ENCODE data around the gene LAD1. TPM values are rescaled to one million over a fixed set of nuclear protein-coding genes. Genes with fewer than 3 reads are reported as not detected.

Gene LAD1
- total RNA-seq, 2 donors from 2014 or later: 13.5 to 13.6 TPM

DNA sequence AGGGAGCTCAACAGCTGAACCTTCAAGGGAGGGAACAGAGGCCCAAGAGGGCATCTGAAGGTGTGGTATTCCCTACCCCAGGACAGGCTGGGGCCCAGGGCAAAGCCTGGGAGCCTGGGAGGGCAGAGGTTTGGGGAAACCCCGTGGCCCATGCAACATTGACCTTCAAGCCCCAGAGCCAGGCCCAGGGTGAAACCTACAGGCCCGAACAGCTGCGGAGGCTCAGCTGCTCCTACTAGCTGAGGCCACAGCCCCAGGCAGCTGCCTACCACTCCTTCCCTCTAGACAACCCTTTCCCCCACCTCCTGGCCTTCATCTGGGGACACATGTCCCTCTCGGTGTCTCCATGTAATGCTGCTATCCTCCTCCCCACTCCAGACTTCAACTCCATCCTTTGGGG lies 3.2 kb downstream of the LAD1 start:
- Histone ChIP-seq H3K4me1 (ENCODE audit: control insufficient read depth, insufficient read depth, low read length) (no peaks in the 10 kb centered on the region), H3K9ac (ENCODE audit: extremely low read depth, low read length, poor library complexity, severe bottlenecking) (no peak overlapping the region), H3K4me3 (ENCODE audit: low read length) (no peak overlapping the region), H3K27me3 (ENCODE audit: control insufficient read depth, insufficient read depth, low read length, poor library complexity, severe bottlenecking) (peaks cover 30% of the 10 kb centered on the region), H3K9me3 (ENCODE audit: control insufficient read depth, low read length) (no peaks in the 10 kb centered on the region), H3K27ac (ENCODE audit: low read depth, low read length) (no peak overlapping the region), H3K36me3 (ENCODE audit: control insufficient read depth, insufficient read depth, low read length) (no peaks in the 10 kb centered on the region)
- H3K9me3 Mint-ChIP-seq: no peaks in the 10 kb centered on the region
- peaks cover 41% of the 10 kb centered on the region for H3K4me1 Mint-ChIP-seq
- 88% methylated on average over 4 of the region's 4 CpGs; no CpG with 5 or more reads in 1 of the 2 experiments for WGBS, 2 experiments (ENCODE audit: insufficient coverage in 1 of 2, insufficient read length in 1 of 2)
- H3K4me3 Mint-ChIP-seq: no peak overlapping the region
- no peak overlapping the region for H3K27ac Mint-ChIP-seq
- TF ChIP-seq, protein P1, sequence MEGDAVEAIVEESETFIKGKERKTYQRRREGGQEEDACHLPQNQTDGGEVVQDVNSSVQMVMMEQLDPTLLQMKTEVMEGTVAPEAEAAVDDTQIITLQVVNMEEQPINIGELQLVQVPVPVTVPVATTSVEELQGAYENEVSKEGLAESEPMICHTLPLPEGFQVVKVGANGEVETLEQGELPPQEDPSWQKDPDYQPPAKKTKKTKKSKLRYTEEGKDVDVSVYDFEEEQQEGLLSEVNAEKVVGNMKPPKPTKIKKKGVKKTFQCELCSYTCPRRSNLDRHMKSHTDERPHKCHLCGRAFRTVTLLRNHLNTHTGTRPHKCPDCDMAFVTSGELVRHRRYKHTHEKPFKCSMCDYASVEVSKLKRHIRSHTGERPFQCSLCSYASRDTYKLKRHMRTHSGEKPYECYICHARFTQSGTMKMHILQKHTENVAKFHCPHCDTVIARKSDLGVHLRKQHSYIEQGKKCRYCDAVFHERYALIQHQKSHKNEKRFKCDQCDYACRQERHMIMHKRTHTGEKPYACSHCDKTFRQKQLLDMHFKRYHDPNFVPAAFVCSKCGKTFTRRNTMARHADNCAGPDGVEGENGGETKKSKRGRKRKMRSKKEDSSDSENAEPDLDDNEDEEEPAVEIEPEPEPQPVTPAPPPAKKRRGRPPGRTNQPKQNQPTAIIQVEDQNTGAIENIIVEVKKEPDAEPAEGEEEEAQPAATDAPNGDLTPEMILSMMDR (conservative IDR thresholded peaks at IDR 0.05): no peak
- no peaks in the 10 kb centered on the region for H3K36me3 Mint-ChIP-seq (ENCODE audit: low read depth)
- H3K27me3 Mint-ChIP-seq (ENCODE audit: insufficient read depth): peaks cover 15% of the 10 kb centered on the region
- no peak for DNase-seq

DNA sequence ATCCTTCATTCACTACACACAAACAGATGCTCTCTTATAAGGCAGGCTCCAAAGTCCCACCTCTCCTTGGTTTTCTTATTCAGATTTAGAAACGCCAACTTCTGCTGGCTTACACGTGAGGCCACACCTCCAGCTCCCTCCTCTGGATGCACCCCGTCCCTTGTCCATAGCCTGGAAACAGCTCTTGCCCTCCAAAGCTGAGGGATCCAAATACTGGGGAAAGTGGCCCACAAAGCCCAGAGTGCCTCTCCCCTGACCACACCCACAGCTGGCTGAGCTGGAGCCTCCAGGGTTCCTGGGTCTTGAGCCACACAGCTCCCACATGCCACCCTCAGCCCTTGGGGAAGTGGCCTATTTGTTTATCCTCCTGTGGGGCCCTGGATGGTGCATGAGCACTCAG lies 4.5 kb downstream of the LAD1 start:
- TF ChIP-seq, protein P1 (conservative IDR thresholded peaks at IDR 0.05): no peak
- H3K27ac Mint-ChIP-seq: no peak overlapping the region
- Histone ChIP-seq H3K9ac (ENCODE audit: extremely low read depth, low read length, poor library complexity, severe bottlenecking) (no peak overlapping the region), H3K4me3 (ENCODE audit: low read length) (no peak overlapping the region), H3K27ac (ENCODE audit: low read depth, low read length) (no peak overlapping the region), H3K4me1 (ENCODE audit: control insufficient read depth, insufficient read depth, low read length) (no peaks in the 10 kb centered on the region), H3K36me3 (ENCODE audit: control insufficient read depth, insufficient read depth, low read length) (no peaks in the 10 kb centered on the region), H3K9me3 (ENCODE audit: control insufficient read depth, low read length) (no peaks in the 10 kb centered on the region), H3K27me3 (ENCODE audit: control insufficient read depth, insufficient read depth, low read length, poor library complexity, severe bottlenecking) (peaks cover 17% of the 10 kb centered on the region)
- H3K4me1 Mint-ChIP-seq: peaks cover 36% of the 10 kb centered on the region
- DNase-seq: no peak
- no peaks in the 10 kb centered on the region for H3K9me3 Mint-ChIP-seq
- no peaks in the 10 kb centered on the region for H3K36me3 Mint-ChIP-seq (ENCODE audit: low read depth)
- peaks cover 2% of the 10 kb centered on the region for H3K27me3 Mint-ChIP-seq (ENCODE audit: insufficient read depth)
- H3K4me3 Mint-ChIP-seq: no peak overlapping the region
- 74 to 100% methylated on average over 1 to 3 of the region's 3 CpGs for WGBS, 2 experiments (ENCODE audit: insufficient coverage in 1 of 2, insufficient read length in 1 of 2)

DNA sequence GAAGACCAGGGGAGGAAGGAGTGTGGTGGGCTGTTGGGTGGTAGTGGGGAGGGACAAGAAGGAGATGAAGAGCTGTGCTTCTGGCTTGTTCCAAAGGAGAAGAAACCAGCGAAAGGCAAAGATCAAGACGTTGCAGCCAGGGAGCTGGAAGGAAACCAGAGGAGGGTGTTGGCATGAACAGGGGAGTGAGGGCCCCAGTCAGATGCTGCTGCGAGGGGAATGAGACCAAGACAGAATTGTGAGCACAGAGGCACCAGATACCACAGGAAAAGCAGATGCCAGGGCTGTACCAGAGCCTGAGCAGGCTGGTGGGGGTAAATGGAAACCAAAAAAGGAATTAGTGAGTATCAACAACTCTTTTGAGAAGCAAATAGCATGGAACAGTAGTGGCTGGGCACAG lies 6.0 kb downstream of the LAD1 start:
- H3K4me3 Mint-ChIP-seq: no peak overlapping the region
- 92 to 93% methylated on average over 3 of the region's 3 CpGs for WGBS, 2 experiments (ENCODE audit: insufficient coverage in 1 of 2, insufficient read length in 1 of 2)
- Histone ChIP-seq H3K27me3 (ENCODE audit: control insufficient read depth, insufficient read depth, low read length, poor library complexity, severe bottlenecking) (peaks cover 2% of the 10 kb centered on the region), H3K27ac (ENCODE audit: low read depth, low read length) (no peak overlapping the region), H3K4me3 (ENCODE audit: low read length) (no peak overlapping the region), H3K36me3 (ENCODE audit: control insufficient read depth, insufficient read depth, low read length) (no peaks in the 10 kb centered on the region), H3K9me3 (ENCODE audit: control insufficient read depth, low read length) (no peaks in the 10 kb centered on the region), H3K4me1 (ENCODE audit: control insufficient read depth, insufficient read depth, low read length) (no peaks in the 10 kb centered on the region), H3K9ac (ENCODE audit: extremely low read depth, low read length, poor library complexity, severe bottlenecking) (no peak overlapping the region)
- H3K27ac Mint-ChIP-seq: no peak overlapping the region
- no peaks in the 10 kb centered on the region for H3K9me3 Mint-ChIP-seq
- DNase-seq: no peak
- H3K27me3 Mint-ChIP-seq (ENCODE audit: insufficient read depth): no peaks in the 10 kb centered on the region
- TF ChIP-seq, protein P1 (conservative IDR thresholded peaks at IDR 0.05): no peak
- peaks cover 28% of the 10 kb centered on the region for H3K4me1 Mint-ChIP-seq
- H3K36me3 Mint-ChIP-seq (ENCODE audit: low read depth): no peaks in the 10 kb centered on the region

Measured in endodermal cell (in vitro differentiated cells).